Vagina (tissue), 2 donors: ENCODE results near the gene ISCU.

Source experiments
- CTCF ChIP-seq, 3 experiments: fragments of 450-650 bp in 2 of 3; fragments of 200-600 bp in 1 of 3; sonication (generic) in 1 of 3; IDR thresholded peaks; one replicate each; pipeline ENCODE4 v1.5.1; 2017 to 2019; ENCODE audit warnings: antibody characterized with exemption in 3 of 3, mild to moderate bottlenecking in 2 of 3, moderate library complexity in 2 of 3
- POLR2A ChIP-seq, 2 donors: fragments of 450-650 bp; IDR thresholded peaks; one replicate each; pipeline ENCODE4 v1.6.1; 2017; ENCODE audit warnings: antibody characterized with exemption in 2 of 2, mild to moderate bottlenecking in 2 of 2, moderate library complexity in 2 of 2
- POLR2AphosphoS5 ChIP-seq, 2 donors: sonication (generic); formaldehyde crosslinking; IDR thresholded peaks; one replicate each; pipeline ENCODE4 v1.9.0; 2017; ENCODE audit warnings: antibody characterized with exemption in 2 of 2, mild to moderate bottlenecking in 2 of 2, low read depth in 1 of 2; ENCODE audit not compliant: insufficient read depth in 1 of 2

GRCh38 chr12:108565146-108565545 is 2.8 kb downstream of the ISCU start:
- TF ChIP-seq CTCF (IDR thresholded peaks at IDR 0.05) (no peak), POLR2A (IDR thresholded peaks at IDR 0.05) (no peak), POLR2AphosphoS5 (IDR thresholded peaks at IDR 0.05; ENCODE audit: insufficient read depth in 1 of 2, low read depth in 1 of 2) (no peak)
